Loucy (cell line): ENCODE results near the gene TRABD2B.

Experiments used
- EZH2phosphoT487 ChIP-seq: fragments of 200-600 bp; IDR thresholded peaks from 2 replicates; pipeline ENCODE4 v1.6.1; 2018; ENCODE audit warnings: antibody characterized with exemption, mild to moderate bottlenecking, moderate library complexity, borderline replicate concordance
- TF ChIP-seq, protein P1 (sequence below): fragments of 200-600 bp; sonication (generic); conservative IDR thresholded peaks from 2 replicates; pipeline ENCODE4 v1.5.1; 2014; ENCODE audit warnings: mild to moderate bottlenecking, antibody characterized with exemption, low read length

DNA sequence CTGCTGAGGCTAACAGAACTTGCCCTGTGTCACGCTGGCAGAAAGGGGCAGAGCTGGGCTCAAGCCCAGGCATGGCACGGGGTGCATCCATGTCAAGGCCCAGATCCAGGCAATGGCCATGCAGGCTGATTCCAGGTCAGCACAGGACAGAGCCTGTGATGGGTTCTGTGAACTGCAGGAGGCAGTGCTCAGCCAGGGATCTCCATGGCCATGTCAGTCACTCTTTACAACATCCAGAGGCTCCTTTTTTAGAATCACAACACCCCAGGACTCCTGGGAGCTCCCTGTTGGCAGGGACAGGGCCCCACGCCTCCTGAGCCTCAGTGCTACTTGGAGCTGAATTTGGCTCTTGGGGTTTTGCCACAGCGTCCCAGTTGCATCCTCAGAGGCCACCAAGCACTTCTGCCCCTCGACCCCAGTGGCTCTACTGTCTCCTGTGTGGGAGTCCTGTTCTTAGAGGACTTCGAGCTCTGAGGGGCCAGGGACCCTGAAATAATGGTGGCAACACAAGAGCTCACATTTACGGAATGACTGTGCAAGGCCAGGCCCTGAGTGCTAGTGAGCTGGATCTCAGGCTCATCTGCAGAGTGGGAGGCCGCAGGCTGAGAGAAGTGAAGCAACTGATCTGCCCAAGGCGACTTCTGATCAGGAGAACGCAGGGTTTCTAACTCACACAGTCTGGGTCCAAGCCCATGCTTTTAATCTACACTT lies 211.5 kb downstream of the TRABD2B start:
- TF ChIP-seq, protein P1, sequence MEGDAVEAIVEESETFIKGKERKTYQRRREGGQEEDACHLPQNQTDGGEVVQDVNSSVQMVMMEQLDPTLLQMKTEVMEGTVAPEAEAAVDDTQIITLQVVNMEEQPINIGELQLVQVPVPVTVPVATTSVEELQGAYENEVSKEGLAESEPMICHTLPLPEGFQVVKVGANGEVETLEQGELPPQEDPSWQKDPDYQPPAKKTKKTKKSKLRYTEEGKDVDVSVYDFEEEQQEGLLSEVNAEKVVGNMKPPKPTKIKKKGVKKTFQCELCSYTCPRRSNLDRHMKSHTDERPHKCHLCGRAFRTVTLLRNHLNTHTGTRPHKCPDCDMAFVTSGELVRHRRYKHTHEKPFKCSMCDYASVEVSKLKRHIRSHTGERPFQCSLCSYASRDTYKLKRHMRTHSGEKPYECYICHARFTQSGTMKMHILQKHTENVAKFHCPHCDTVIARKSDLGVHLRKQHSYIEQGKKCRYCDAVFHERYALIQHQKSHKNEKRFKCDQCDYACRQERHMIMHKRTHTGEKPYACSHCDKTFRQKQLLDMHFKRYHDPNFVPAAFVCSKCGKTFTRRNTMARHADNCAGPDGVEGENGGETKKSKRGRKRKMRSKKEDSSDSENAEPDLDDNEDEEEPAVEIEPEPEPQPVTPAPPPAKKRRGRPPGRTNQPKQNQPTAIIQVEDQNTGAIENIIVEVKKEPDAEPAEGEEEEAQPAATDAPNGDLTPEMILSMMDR = peak; percentile 53
- no peak for TF ChIP-seq EZH2phosphoT487
